ENCODE results near the gene CPXM1. TPM values are rescaled to one million over a fixed set of nuclear protein-coding genes. Genes with fewer than 3 reads are reported as not detected.

CPXM1 gene
- total RNA-seq, 1 donor from 2014 or later, result 32.1 TPM

DNA sequence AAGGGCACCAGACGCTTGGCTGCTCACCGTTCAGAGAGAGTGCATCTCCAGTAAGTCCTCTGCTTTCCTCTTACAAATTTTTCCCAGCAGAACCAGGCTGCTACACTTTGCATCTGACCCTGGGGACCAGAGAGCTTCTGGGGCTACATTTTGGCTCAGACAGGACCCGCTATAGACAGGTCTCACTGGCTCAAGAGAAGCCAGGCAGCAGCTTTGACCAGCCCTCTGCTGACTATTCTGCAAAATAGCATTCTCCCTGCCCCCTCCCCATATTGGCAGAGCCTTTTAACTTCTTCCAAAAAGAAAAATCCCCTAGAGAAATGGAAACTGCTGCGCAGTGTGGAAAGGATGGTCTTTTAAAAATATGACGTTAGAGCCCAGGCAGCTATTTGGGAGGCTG lies 37.2 kb downstream of the CPXM1 start:
- DNase-seq, result no peak

DNA sequence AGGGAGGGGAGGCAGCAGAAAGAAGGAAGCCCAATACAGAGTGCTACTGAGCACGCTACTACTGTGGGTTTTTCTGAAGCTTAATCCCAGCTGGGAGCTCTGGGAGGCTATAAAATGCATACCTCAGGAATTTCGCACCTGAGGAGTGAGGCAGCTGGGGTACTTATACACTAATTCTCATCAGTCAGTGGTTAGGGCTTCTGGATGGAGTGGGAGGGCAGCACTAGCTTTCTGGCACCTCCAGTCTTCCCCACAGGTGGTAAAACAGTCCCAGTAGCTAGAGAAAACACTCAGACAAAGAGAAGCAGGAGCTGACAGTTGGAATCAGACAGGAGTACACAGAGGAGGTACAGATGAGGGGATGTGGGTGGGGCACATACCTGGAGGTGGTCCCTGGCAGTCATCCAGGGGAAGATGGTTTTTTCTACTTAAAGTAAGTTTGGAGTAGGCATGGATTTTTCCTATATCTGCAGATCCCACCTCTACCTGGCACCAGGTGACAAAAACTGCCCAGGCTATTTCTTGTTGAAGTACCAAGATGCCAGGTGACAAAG lies 37.8 kb downstream of the CPXM1 start:
- no peak for DNase-seq

DNA sequence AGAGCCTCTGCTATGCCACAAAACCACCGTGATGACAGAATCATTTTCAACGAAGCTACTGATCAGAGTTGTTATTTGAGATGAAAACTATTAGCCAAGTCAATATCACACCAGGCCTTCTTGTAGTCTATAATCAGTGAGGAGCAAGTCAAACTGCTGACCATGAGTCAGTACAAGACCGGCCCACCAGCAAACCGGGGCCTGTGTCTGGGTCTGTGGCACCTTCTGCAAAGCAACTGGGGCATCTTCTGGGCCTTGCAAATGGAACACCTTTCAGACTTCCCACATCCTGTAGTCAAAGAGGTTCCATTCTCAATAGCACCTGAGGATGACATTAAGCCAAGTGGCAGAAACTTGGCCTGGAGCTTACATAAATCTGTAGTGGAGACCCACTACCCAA lies 38.5 kb downstream of the CPXM1 start:
- no peak for DNase-seq

DNA sequence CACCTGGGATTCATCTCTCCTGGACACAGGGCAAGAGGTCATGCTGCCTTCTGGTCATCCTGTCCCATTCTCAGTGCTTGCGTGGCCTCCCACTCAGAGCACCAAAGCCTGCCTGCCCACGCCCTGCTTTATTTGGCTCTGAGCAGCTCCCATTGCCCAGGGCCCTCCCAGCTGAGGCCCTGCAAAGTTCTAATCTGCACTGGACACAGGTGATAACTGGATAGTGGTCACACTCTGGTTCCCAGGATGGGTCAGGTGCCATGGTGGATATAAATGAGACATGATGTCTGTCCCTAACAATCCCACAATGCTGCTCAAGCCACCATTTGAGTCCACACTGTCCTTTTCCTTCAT lies 39.5 kb downstream of the CPXM1 start:
- DNase-seq, result no peak

DNA sequence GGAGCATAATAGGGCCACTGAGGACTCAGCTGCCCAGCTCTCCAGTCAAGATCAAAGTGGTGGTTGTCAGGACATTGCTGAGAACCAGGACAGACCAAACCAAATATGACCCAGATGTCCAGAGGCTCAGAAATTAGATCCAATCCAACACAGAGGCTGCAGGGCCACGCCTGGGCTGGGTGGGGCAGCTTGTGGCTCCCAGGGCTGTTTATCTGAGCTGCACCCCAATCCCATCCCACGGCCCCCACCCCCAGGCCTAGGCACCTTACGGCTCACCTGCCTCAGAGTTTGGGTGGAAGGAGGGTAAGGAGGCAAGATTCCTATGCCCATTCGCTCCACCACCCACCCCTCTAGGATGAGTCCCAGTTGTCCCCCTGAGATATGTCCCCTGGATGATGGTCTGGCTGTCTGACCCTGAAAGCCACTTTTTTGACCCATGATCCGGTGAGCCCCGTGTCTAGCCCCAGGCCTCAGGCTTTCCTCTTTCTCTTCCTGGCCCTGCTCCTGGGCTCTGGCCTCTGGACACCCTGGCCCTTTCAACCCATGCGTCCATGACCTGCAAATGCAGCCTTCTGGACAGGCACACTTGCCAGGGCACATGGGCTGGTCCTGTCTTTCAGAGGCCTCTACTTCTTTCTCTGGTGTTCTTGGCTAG lies 40.0 kb downstream of the CPXM1 start:
- no peak for DNase-seq

DNA sequence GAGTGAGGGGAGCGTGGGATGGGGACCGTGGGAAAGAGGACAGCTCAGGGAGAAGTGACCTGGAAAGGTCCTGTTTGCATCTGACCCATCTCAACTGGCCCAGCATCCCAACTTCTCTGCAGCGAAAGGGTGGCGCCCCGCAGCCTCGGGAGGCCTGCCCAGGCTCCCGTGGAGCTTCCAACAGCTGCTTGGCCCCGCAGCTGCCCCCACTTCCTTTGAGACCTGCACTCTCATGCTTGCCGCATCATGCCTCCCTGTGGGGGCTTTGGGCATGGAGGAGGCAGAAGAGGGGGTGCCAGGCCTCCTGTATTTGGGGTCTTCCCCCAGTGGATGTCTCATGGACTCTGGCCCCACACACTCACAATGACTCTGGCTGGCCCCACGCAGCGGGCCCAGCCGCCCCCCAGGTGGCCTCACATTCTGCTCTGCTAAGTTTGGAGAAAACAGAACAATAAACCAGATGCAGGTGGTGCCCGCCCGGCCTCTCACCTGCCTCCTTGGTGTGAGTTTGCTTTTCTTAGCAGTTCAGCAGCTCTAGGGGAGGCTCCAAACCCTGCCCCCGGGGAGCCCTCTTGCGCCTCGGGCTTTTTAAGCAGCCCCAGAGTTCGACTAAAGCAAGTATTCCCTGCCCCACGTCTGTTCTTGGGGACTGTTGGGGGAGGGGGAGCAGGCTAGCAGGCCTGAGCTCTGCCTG lies 40.7 kb downstream of the CPXM1 start:
- DNase-seq, result no peak

DNA sequence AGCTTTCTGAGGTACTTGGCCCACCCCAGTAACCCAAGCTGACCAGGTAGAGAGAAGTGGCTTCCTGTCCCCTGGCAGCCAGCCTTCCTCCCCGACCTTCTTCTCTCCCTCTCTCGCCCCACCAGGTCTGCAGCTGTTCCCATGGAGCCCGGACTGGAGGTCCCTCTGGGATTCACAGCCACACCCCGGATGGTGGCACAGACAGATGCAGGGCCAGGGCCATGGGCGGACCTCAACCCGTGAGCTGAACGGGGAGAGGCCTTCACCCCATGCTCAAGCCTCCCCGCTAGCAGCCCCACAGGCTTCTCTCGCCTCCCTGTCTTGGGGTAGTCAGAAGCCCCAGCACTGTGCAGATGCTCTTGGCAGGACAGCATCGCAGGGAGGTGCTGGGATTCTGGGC lies 41.3 kb downstream of the CPXM1 start:
- no peak for DNase-seq

DNA sequence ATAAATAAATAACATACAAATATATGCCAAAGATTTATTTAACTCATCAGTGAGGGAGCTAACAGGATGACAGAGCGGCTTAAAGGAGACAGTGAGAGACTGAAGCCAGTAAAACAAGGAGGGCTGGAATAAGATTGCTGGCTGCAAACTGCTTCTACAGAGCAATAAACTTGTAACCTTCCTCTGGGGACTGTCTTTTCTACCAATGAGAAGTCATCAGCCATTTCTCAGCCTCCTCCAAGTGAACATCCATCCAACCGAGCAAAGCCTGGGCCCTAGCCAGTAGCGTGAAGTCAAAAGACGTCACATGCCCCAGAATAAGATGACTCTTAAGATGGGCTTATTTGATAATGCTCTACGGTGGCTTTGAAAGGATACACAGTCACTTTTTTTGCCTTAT lies 42.5 kb downstream of the CPXM1 start:
- no peak for DNase-seq

DNA sequence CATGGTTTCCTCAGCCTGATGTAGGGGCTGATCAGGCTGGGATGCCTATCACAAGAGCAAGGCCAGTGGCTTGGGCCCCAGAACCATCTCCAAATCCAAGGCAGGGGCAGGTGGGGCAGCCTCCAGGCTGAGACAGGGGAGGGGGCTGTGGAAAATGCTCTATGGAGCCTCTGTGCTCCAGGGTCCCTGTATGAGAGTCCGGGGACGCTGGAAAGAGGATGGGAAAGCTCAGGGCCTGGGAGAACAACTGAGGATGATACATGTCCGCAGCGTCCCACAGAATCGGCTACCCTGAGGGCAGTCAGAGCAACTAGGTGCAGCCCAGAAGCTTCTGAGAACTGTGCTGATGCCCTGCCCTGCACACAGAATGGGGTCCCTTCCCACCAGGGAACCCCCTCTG lies 43.4 kb downstream of the CPXM1 start:
- DNase-seq, result no peak

DNA sequence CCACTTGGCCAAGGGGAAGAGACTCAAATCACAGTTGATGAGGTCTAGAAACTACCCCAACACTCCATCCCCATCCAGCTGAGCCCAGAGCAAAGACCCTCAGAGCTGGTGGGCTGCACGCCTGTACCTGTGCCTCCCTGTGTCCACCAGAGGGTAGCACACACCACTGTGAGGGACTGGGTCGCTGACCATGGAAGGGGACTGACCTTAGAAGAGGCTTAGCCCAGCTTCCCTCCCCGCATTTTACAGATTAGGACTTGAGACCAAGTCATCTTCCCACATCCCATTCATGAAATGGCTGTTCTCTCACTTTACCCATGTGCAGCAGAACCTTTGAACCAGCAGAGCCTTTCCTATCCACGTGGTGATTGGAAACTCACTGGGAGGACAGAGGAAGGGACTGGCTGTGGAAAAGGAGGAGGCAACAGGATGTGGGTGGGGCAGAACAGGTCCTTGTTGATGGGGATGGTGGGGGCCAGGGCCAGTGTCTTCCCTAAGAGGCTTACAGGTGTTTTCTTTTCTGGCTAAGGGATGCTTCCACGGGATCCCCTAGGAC lies 44.3 kb downstream of the CPXM1 start:
- DNase-seq, result peak; percentile 52

DNA sequence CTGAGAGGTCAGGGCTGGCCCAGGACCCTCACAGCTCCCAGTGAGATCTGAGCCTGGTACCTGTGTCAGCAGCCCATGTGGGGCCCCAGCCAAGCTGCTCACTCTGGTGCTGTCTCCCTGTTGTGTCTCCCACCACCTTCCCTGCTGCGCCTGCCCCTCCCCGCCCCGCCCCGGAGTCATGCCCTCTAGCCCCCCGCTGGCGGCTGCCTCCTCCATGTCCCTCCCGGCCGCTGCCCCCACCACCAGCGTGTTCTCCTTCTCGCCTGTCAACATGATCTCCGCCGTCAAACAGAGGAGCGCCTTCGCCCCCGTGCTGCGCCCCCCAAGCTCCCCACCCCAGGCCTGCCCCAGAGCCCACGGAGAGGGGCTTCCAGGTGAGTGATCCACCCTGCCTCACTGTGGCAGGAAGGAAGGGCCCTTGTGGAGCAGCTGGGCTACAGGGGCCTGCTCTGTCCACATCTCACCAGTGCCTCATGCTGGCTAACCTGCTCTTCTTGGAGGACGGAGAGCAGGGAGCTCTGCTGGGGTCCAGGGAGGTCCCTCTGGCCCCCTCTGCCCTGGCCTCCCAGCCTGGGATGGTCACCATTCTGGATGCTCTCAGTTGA lies 44.9 kb downstream of the CPXM1 start:
- no peak for DNase-seq

DNA sequence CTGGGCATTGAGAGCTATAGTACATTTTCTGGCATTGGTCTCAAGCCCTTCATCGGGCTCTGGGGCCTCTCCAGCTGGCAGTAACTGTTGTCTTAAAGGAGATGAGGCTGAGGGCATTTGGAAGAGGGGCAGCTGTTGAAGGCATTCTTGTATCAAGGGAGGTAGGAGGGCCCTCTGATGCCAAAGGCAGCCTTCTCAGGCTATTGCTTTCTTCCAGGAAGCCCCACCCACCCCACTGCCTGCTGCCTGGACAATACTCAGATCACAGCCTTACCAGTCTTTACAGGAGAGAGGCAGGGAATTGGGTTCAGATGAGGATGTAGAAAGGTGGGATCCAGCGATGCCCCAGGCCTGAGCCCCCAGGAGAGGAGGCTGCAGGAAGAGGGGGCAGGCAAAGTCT lies 46.0 kb downstream of the CPXM1 start:
- DNase-seq, result peak; percentile 56

DNA sequence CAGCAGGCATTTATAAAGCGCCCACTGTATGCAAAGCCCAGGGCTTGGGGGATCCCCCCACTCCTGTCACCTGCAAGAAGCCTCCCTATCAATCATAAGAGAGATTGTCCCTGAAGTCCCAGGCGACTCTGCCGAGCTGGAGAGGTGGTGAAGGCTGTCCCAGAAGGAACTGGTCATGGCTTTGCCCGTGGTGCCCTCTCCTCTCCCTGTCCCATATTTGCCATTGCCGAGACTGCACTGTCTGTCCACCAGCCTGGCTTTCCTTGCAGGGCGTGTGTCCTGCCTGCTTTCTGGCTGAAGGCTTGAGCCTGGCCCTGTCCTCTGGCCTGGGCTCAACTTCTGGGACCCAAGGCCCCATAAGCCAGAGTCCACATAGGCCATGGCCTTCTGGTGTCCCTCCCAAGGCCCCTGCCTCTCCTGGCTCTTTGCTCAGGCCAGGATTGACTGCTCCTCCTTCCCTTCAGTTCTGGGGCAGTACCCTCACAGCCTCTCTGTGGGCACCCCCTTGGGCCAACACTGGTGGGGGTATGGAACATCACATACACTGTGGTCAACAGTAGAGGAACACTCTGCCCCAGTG lies 46.9 kb downstream of the CPXM1 start:
- DNase-seq, result no peak

DNA sequence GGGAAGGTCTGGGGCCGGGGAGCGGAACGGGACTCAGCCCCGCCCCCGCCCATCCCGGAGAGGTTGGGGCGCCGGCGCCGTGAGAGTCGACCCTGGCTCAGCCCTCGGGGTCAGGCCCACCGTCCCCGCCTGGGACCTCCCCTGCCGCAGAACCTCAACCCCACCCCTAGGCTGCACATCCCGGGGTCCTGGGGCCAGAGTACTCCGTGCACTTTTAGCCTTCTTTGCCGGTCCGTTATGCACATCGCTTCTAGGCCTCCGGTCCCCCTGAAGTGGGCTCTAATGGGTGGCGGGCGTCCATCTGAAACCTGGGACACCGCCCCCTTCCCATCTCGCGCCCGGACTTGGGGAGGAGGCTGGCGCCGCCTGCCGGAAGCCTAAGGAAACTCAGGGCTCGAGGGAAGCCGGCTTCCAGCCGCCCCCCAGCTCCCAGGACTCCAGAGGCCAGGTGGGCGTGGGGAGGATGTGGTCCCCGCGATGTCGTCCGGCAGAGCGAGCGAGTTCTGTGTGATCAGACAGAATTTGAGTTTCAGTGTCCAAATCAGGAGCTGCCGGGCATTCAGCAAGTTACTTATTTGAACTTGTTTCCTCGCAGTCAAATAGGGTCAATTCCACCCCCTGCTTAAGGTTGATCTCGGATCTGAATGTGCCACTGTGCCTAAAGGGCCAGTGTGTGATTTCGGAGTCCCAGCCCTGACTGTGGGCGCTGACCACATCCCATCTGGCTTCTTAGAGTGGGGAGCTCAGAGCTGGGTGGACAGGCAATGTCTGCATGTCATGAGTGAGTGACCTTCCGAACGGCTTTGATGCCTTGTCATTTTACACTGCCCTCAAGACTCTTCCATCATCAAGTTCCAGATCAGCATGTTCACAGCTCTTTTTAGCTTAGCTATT lies 47.6 kb downstream of the CPXM1 start:
- DNase-seq, result peak; percentile 52

DNA sequence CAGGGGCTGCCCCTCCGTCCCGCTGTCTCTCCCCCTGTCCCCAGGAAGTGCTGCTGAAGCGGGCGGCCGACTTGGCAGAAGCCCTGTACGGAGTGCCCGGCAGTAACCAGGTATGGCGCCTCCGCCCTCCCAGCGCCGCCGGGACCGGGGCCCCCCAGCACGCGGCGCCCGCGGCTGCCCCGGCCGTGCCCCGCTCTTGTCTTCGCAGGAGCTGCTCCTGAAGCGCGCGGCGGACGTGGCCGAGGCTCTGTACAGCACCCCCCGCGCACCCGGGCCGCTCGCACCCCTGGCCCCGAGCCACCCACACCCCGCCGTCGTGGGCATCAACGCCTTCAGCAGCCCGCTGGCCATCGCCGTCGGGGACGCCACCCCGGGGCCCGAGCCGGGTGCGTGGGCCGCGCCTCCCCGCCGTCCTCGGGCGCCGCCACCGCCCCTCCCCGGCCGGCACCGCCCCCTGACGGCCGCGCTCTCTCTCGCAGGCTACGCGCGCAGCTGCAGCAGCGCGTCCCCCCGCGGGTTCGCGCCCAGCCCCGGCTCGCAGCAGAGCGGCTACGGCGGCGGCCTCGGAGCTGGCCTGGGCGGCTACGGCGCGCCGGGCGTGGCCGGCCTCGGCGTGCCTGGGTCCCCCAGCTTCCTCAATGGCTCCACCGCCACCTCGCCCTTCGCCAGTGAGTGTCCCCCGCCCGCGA lies 48.4 kb downstream of the CPXM1 start:
- DNase-seq, result no peak

DNA sequence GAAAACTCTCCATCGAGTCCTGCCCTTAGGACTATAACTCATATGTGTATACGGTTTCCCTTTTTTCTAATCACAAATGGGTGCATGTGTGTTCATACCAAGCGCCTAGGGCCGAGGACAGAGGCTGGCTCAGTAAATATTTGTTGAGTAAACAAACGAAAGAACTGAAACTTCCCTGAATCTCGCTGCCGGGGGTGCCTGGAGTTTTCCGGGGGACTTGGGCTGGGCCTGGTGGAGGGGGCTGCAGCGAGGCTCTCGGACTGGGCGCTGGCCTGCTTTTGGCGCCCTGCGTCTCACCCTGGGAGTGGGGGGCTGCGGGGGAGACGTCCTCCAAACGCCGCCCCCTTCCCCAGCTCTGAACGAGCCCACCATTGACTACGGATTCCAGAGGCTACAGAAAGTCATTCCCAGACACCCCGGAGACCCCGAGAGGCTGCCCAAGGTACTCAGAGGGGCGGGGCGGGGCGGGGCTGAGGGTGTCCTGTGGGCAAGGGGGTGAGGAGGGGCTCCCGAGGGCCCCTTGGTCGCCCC lies 49.0 kb downstream of the CPXM1 start:
- no peak for DNase-seq

DNA sequence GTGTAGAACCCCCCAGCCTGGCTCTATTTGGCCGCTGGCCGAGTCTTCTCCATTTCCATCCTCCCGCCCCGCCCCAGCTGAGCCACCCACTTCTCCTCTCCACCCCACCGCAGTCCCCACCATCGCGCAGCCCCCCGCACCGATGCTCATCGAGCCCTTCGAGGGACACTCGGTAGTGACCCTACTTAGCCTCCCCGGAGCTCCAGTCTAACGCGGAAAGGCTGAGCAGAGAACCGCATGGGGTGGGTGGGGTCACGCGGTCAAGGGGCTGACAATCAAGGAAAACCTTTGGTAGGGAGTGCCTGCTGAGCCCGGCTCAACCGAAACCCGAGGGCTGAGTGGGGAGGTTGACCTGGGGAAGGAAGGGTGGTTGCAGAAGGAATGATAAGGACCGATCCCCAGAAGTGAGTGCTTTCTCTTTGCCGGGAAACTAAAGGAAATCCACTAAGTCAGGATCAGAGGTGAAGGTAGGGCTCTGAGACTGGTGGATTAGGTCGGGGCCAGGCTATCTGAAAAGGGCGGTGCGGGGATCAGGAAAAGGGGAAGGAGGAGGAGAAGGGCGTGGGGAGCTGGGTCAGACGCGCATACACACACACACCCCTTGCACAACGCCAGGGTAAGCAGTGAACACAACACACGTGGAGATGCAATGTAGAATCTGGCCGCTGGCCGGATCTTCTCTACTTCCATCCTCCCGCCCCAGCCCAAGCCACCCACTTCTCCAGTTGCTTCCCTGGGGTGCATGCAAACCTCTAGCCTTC lies 49.8 kb downstream of the CPXM1 start:
- DNase-seq, result no peak

DNA sequence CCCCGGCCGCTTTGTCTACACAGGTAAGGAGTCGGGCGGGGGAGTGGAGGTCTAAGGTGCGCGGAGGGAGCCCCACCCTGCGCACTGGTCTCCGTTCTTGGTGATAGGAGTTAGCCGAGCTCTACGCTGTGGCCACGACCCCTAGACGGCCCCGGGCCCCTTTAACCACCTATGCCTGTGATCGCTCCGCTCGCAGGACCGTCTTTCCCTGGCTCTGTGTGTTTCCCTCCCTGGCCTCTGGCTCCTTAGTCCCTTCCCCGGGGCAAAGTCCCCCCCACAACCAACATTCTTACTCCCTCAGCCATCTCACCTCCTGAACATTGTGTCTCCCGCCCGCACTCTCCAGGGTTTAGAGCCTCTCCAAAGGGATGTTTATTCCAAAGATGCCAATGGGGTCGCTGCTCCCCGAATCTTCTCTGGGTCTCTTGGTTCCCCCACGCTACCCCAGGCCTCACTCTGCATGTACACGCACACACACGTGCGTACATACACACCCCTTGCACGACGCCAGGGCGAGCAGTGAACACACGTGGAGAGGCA lies 50.4 kb downstream of the CPXM1 start:
- no peak for DNase-seq

DNA sequence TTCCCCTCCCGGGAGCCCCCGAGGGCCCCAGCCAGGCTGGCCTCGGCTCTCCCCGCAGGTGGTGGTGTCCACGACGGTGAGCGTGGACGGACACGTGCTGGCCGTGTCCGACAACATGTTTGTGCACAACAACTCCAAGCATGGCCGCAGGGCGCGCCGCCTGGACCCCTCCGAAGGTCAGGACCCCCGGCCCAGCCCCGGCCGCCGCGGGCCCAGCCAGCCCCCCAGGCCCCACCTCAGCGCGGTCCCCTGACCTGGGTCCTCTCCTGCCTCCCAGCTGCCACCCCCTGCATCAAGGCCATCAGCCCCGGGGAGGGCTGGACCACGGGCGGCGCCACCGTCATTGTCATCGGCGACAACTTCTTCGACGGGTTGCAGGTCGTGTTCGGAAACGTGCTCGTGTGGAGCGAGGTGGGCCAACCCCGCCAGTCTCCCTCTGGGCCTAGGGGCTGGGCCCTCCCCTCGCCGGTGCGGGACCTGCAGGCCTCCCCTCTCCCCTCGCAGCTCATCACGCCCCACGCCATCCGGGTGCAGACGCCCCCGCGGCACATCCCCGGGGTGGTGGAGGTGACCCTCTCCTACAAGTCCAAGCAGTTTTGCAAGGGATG lies 51.0 kb downstream of the CPXM1 start:
- no peak for DNase-seq
